Measurements from ENCODE around the gene WNT2B.

- TF ChIP-seq GATA2 (IDR thresholded peaks at IDR 0.05; ENCODE audit: low read depth, low read length) (no peak), GATA3 (IDR thresholded peaks at IDR 0.05; ENCODE audit: low read depth, low read length) (no peak)
Measured at GRCh38 chr1:112558634-112559033, 49.9 kb downstream of the WNT2B start.

Measured in SH-SY5Y (cell line).